ENCODE measurements around the gene SEC24D. TPM values are rescaled to one million over a fixed set of nuclear protein-coding genes. Genes with fewer than 3 reads are reported as not detected.

The SEC24D gene
- total RNA-seq, 1 experiment from 2014 or later: 61.5 TPM

GRCh38 chr4:118754890-118755289 is 81.0 kb downstream of the SEC24D start:
- no peaks in the 10 kb centered on the region for H3K27me3 ChIP-seq (ENCODE audit: insufficient read depth, low read length)
- H3K4ac ChIP-seq (ENCODE audit: low read depth, low read length): no peak overlapping the region
- no peaks in the 10 kb centered on the region for H3K4me1 ChIP-seq (ENCODE audit: insufficient read depth, low read length)
- H3K9me3 ChIP-seq (ENCODE audit: control insufficient read depth, low read depth, low read length): no peaks in the 10 kb centered on the region
- no peak overlapping the region for H3K4me3 Mint-ChIP-seq
- H2BK20ac ChIP-seq (ENCODE audit: low read depth, low read length, poor library complexity, severe bottlenecking): no peak overlapping the region
- H4K8ac ChIP-seq (replicated peaks; ENCODE audit: insufficient read length, low read depth, low read length): no peak overlapping the region
- no peak overlapping the region for H3K27ac ChIP-seq (ENCODE audit: insufficient read length, low read depth, low read length)
- H4K91ac ChIP-seq (ENCODE audit: insufficient read length, low read depth, low read length): no peak overlapping the region
- no peak overlapping the region for H2AK5ac ChIP-seq (ENCODE audit: insufficient read length, low read length)
- H3K79me2 ChIP-seq (ENCODE audit: insufficient read depth, low read length): no peaks in the 10 kb centered on the region; the same call in 1 of the 2 replicates
- no peaks in the 10 kb centered on the region for H3K27me3 Mint-ChIP-seq (ENCODE audit: low read depth)
- no peak overlapping the region for H3K14ac ChIP-seq (ENCODE audit: insufficient read depth, low read length)
- no peaks in the 10 kb centered on the region for H3K79me1 ChIP-seq (ENCODE audit: insufficient read depth, low read depth, low read length, poor library complexity, severe bottlenecking)
- no CpG with 5 or more reads among the region's 2 CpGs for WGBS (ENCODE audit: extremely low coverage, insufficient read length, low lambda C conversion rate)
- no peaks in the 10 kb centered on the region for H4K20me1 ChIP-seq (ENCODE audit: control insufficient read depth, insufficient read depth, insufficient read length)
- no peak for TF ChIP-seq CTCF (conservative IDR thresholded peaks at IDR 0.05)
- no peak overlapping the region for H3K9ac ChIP-seq (ENCODE audit: extremely low read depth, insufficient read length, low read length)
- no peak overlapping the region for H3K4me2 ChIP-seq (ENCODE audit: insufficient read depth, insufficient read length, low read length)
- H3K4me1 Mint-ChIP-seq: peaks cover 13 to 15% of the 10 kb centered on the region in 2 experiments
- H3K23me2 ChIP-seq (ENCODE audit: insufficient read length, low read depth, low read length, poor library complexity, severe bottlenecking): no peaks in the 10 kb centered on the region
- H3K36me3 Mint-ChIP-seq (ENCODE audit: insufficient read depth in 1 of 3, low read depth in 3 of 3): peaks cover 10 to 23% (median 15%) of the 10 kb centered on the region in 3 experiments; a peak in 6 of 7 replicates
- H3K27ac Mint-ChIP-seq: peak overlapping the region in 2 of 3 experiments; percentile 57 to 67; a peak in 2 of 7 replicates
- no peak overlapping the region for H3K18ac ChIP-seq (ENCODE audit: insufficient read length, low read depth, low read length)
- H2BK120ac ChIP-seq (ENCODE audit: low read depth, low read length, poor library complexity, severe bottlenecking): no peak overlapping the region
- H3K56ac ChIP-seq (ENCODE audit: insufficient read length, low read depth, low read length): no peak overlapping the region
- H2AFZ ChIP-seq (ENCODE audit: low read length): no peak overlapping the region
- H2BK15ac ChIP-seq (ENCODE audit: low read depth, low read length): no peak overlapping the region
- no peak overlapping the region for H4K5ac ChIP-seq (ENCODE audit: insufficient read length, low read depth, low read length)
- H3T11ph ChIP-seq (ENCODE audit: low read length): no peak overlapping the region
- H2BK5ac ChIP-seq (ENCODE audit: insufficient read length, low read length): no peak overlapping the region
- DNase-seq: no peak
- no peak overlapping the region for H2BK12ac ChIP-seq (ENCODE audit: insufficient read length, low read depth, low read length)
- no peak overlapping the region for H3K23ac ChIP-seq (ENCODE audit: insufficient read length, low read depth, low read length)
- H3K9me3 Mint-ChIP-seq: no peaks in the 10 kb centered on the region
